Parathyroid adenoma (tissue), 2 donors: ENCODE results near the gene NUP98.
A peak's percentile ranks its signal among the peaks of the same experiment; 100 is the strongest.

Experiments used
- H2AFZ ChIP-seq: fragments of 300-600 bp; sonication (generic); one replicate; pipeline ENCODE4 v1.7.0; 2017; ENCODE audit warnings: antibody characterized with exemption, mild to moderate bottlenecking
- H3K27ac ChIP-seq: fragments of 300-600 bp; sonication (generic); one replicate; pipeline ENCODE4 v1.7.0; 2017
- H3K27me3 ChIP-seq: fragments of 300-600 bp; sonication (generic); one replicate; pipeline ENCODE4 v1.7.0; 2017; ENCODE audit warnings: low read length; ENCODE audit not compliant: control insufficient read depth, insufficient read depth
- H3K36me3 ChIP-seq: fragments of 300-600 bp; sonication (generic); one replicate; pipeline ENCODE4 v1.7.0; 2017; ENCODE audit warnings: low read length; ENCODE audit not compliant: control insufficient read depth, insufficient read depth
- H3K4me1 ChIP-seq: fragments of 300-600 bp; sonication (generic); one replicate; pipeline ENCODE4 v1.7.0; 2017; ENCODE audit warnings: control low read depth
- H3K4me2 ChIP-seq: fragments of 300-600 bp; sonication (generic); one replicate; pipeline ENCODE4 v1.7.0; 2017; ENCODE audit warnings: low read length
- H3K4me3 ChIP-seq: fragments of 300-600 bp; sonication (generic); one replicate; pipeline ENCODE4 v1.7.0; 2017; ENCODE audit warnings: low read depth, low read length
- H3K79me2 ChIP-seq: fragments of 300-600 bp; sonication (generic); one replicate; pipeline ENCODE4 v1.7.0; 2017; ENCODE audit warnings: control low read depth
- H3K9ac ChIP-seq: fragments of 300-600 bp; sonication (generic); one replicate; pipeline ENCODE4 v1.7.0; 2017; ENCODE audit warnings: mild to moderate bottlenecking
- H3K9me3 ChIP-seq: fragments of 300-600 bp; sonication (generic); one replicate; pipeline ENCODE4 v1.7.0; 2017; ENCODE audit warnings: low read length; ENCODE audit not compliant: control insufficient read depth
- CTCF ChIP-seq: fragments of 300-600 bp; sonication (generic); IDR thresholded peaks from one replicate; pipeline ENCODE4 v1.7.0; 2017; ENCODE audit warnings: antibody characterized with exemption, mild to moderate bottlenecking
- donor health status: primary hyperparathyroidism.

The NUP98 gene

GRCh38 chr11:3797329-3798090, at the start of gene NUP98:
Gene NUP98 (minus strand): TSS chr11:3797554. CDS start chr11:3782117, 15,437 bp downstream.
- no peaks in the 10 kb centered on the region for H3K9me3 ChIP-seq
- peak within 1 kb of the TSS; percentile 87 for H3K4me2 ChIP-seq
- peaks cover 3% of the 10 kb centered on the region for H3K4me1 ChIP-seq
- H3K9ac ChIP-seq, result peak within 1 kb of the TSS; percentile 53
- H3K27me3 ChIP-seq, result no peaks in the 10 kb centered on the region
- no peak for TF ChIP-seq CTCF
- H3K79me2 ChIP-seq, result peaks cover 36% of the 10 kb centered on the region
- H3K36me3 ChIP-seq, result no peaks in the 10 kb centered on the region
- H2AFZ ChIP-seq, result peak within 1 kb of the TSS; percentile 94
- peak within 1 kb of the TSS; percentile 88 for H3K4me3 ChIP-seq
- H3K27ac ChIP-seq, result peak within 1 kb of the TSS; percentile 93

GRCh38 chr11:3845670-3846069, 48.3 kb upstream of the NUP98 start:
- no peak for TF ChIP-seq CTCF
- Histone ChIP-seq H3K36me3 (no peaks in the 10 kb centered on the region), H3K4me3 (no peak overlapping the region), H2AFZ (no peak overlapping the region), H3K79me2 (no peaks in the 10 kb centered on the region), H3K9ac (no peak overlapping the region), H3K27me3 (no peaks in the 10 kb centered on the region), H3K9me3 (no peaks in the 10 kb centered on the region), H3K4me2 (no peak overlapping the region), H3K4me1 (peaks cover 3% of the 10 kb centered on the region), H3K27ac (no peak overlapping the region)

GRCh38 chr11:3845246-3845645, 47.9 kb upstream of the NUP98 start:
- Histone ChIP-seq H3K4me2 (no peak overlapping the region), H3K9ac (no peak overlapping the region), H3K4me1 (peaks cover 3% of the 10 kb centered on the region), H3K27ac (no peak overlapping the region), H3K27me3 (no peaks in the 10 kb centered on the region), H3K79me2 (no peaks in the 10 kb centered on the region), H3K9me3 (no peaks in the 10 kb centered on the region), H3K36me3 (no peaks in the 10 kb centered on the region), H2AFZ (no peak overlapping the region), H3K4me3 (no peak overlapping the region)
- TF ChIP-seq CTCF, result no peak

- Histone ChIP-seq H3K79me2 (no peaks in the 10 kb centered on the region), H3K36me3 (no peaks in the 10 kb centered on the region), H3K4me3 (no peak overlapping the region), H3K9me3 (no peaks in the 10 kb centered on the region), H2AFZ (no peak overlapping the region), H3K4me2 (no peak overlapping the region), H3K9ac (no peak overlapping the region), H3K27me3 (no peaks in the 10 kb centered on the region), H3K4me1 (peaks cover 3% of the 10 kb centered on the region), H3K27ac (no peak overlapping the region)
- TF ChIP-seq CTCF, result no peak
Observed at GRCh38 chr11:3843326-3843725, 46.0 kb upstream of the NUP98 start.
